GM21423 (cell line): ENCODE measurements around the gene SLC12A9.
"Not testable (repeated sequence)": the region's sequence is repeated elsewhere in the genome, so short reads cannot be mapped to it uniquely, and the experiment has no call there.

Source experiments
- ATAC-seq: cut with Tn5 transposase; IDR thresholded peaks from one replicate; pipeline ENCODE4 v1.9.1; 2021; ENCODE audit warnings: mild to moderate bottlenecking, moderate library complexity; ENCODE audit not compliant: unreplicated experiment

SLC12A9 gene

GRCh38 chr7:100894860-100895700 lies 42.6 kb downstream of the SLC12A9 start:
- no peak for ATAC-seq

GRCh38 chr7:100895701-100895955 lies 43.1 kb downstream of the SLC12A9 start, which contains the start of gene ACHE:
Gene ACHE, minus strand, starts transcription at chr7:100895888. Its CDS starts 1,656 bp downstream, at chr7:100894232.
- ATAC-seq, result no peak

- no peak for ATAC-seq
These were observed 43.6 kb downstream of the SLC12A9 start for GRCh38 chr7:100895956-100896731.

GRCh38 chr7:100896732-100897608 lies 44.5 kb downstream of the SLC12A9 start:
- no peak for ATAC-seq

GRCh38 chr7:100897772-100898454 lies 45.4 kb downstream of the SLC12A9 start:
- no peak for ATAC-seq

- no peak for ATAC-seq
These were observed 46.9 kb downstream of the SLC12A9 start for GRCh38 chr7:100899432-100899831.

- no peak for ATAC-seq
These were observed 48.5 kb downstream of the SLC12A9 start for GRCh38 chr7:100900978-100901377.

GRCh38 chr7:100901921-100902332 lies 49.4 kb downstream of the SLC12A9 start:
- ATAC-seq, result no peak

GRCh38 chr7:100902638-100903037 lies 50.1 kb downstream of the SLC12A9 start:
- ATAC-seq, result no peak

GRCh38 chr7:100908512-100908911 lies 56.0 kb downstream of the SLC12A9 start:
- ATAC-seq, result no peak

GRCh38 chr7:100910443-100910842 lies 57.9 kb downstream of the SLC12A9 start:
- not testable (repeated sequence) for ATAC-seq

GRCh38 chr7:100911484-100911883 lies 59.0 kb downstream of the SLC12A9 start:
- ATAC-seq, result no peak

GRCh38 chr7:100914208-100914878 lies 61.8 kb downstream of the SLC12A9 start:
- ATAC-seq, result no peak

GRCh38 chr7:100914879-100915447 lies 62.5 kb downstream of the SLC12A9 start:
- no peak for ATAC-seq
